Stimulated activated CD4-positive, alpha-beta T cell treated with anti-CD3 and anti-CD28 coated beads, Interleukin-15, amount 100 ng/mL, for 24 hours (primary cell): ENCODE data around the gene FUOM.
"Not testable (repeated sequence)": the region's sequence is repeated elsewhere in the genome, so short reads cannot be mapped to it uniquely, and the experiment has no call there.

Source experiments
- DNase-seq: peaks from one replicate; pipeline ENCODE4 v3.0.0-alpha.2; 2020

The FUOM gene

DNA sequence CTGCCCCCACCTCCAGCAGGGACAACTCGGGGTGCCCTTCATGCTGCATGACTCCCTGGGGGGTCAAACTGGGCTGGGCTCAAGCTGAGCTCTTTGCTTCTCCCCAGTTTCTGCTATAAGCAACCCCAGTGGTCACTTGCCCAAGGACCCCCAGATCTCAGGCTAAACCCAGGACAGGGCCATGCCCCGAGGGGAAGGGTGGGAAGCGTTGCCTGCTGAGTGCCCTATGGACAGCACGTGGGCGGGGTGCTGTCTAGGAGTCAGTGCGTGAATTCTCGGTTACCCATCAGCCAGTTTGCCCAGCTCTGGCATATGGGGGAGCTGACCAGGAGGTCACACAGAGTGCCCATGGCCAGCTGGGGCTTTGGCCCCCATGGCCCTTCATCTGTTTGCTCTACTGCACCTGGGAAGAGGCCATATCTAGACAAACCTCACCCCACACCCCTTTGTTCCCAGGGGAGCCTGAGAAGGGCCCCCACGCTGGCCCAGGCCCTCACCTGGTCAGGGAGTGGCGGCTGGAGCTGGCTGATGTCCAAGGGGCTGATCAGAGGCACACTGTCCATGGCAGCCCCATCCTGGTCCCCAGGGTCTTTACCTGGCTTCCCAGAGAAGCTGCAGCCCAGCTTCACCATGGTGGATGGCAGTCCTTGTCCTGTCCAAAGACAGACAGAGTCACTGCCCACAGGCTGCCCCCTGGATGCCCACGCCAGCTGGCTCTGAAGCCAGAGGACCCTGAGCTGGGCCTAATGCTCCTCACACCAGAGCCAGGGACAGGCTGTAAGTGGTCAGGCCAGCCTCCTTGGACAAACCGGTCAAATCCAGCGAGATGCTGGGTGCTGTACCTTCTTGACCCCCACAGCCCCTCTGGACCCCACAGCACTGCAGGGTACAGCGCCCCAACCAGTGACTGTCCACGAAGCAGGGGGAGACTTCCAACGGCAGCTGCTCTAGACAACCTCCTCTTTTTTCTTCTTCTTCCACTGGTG lies 29.2 kb downstream of the FUOM start:
- DNase-seq: no peak

DNA sequence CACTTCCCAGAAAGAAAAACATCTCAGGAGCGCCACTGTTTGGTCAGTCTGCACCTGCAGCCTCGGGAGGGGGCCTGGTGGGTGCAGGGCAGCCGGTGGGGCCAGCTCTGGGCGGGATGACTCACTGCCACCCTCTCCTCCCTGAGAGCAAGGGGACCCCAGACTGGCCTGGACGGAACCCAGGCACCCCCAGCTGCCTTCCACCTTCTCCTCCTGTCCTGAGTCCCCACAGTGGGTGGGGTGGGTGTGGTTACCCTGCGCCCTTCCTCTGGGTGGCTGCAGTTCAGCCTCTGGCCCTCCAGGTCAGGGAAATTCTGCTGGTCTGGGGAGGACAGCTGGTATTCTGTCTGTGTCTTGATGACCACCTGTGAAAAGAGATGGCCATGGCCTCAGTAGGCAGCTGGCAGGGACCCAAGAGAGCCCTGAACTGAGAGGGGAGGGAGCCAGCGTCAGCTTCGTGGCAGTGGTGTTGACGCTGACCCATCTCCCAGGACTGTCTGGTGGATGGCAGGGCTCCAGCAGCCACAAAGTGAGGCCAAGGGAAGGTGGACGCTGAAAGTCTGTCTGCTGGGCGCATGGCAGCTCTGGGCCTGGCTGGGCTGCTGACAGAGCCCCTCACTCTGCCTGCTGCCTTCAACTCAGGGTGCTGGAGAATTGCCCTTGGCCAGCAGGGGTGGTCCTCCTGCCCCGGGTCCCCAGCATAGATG lies 30.0 kb downstream of the FUOM start:
- DNase-seq: no peak

DNA sequence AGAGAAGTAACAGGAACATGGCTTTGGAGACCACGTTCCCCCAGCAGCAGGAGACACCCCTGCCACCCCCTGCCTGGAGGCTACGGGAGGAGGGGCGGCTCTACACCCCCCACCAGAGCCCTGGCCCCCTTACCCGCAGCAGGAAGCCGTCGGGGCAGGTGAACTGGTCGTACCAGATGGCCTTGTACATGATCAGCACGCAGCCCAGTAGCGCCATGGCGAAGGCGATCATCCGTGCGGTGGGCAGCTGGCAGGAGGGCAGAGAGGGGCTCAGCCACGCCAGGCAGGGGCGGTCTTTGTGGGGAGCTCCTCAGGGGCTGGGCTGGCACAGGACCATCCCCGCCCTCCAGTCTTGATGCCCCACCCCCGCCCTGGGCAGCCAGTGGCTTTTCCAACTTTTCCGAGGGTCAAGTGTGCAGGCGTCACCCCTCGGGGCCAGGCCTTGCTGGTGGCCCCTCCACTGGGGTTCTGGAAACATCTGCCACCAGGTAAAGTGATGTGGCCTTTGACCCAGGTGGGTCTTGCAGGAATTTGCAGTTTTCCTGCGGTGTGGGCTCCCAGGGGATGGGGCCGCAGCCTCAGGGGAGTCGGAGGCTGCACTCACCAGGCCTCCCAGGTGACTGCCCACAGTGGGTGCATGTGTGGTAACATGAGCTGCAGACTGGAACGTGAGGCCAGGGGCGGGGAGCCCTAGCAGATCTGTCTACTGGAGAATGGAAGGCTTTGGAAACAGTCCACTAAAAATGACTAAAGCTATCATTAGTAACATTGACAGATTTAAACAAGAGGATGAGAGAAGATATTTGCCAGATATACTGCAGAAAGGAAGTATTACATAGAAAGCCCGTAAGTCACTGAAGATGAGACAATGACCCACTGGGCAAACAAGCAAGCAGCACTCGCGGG lies 30.8 kb downstream of the FUOM start:
- DNase-seq: no peak

DNA sequence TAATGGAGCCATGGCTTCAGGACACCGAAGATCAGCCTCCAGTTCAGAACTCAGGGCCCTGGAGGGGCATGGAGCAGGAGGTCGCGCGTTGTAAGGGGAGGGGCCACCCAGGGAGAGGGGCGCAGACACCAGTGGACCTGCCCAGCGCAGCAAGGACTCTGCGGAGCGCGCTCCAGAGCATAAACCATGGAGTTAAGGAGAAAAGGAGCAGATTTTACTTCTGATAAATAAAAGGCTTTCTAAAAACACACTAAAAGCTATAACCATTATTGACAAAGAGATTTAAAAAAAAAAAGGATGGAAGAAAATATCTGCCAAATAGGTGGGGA lies 31.6 kb downstream of the FUOM start:
- DNase-seq: no peak

DNA sequence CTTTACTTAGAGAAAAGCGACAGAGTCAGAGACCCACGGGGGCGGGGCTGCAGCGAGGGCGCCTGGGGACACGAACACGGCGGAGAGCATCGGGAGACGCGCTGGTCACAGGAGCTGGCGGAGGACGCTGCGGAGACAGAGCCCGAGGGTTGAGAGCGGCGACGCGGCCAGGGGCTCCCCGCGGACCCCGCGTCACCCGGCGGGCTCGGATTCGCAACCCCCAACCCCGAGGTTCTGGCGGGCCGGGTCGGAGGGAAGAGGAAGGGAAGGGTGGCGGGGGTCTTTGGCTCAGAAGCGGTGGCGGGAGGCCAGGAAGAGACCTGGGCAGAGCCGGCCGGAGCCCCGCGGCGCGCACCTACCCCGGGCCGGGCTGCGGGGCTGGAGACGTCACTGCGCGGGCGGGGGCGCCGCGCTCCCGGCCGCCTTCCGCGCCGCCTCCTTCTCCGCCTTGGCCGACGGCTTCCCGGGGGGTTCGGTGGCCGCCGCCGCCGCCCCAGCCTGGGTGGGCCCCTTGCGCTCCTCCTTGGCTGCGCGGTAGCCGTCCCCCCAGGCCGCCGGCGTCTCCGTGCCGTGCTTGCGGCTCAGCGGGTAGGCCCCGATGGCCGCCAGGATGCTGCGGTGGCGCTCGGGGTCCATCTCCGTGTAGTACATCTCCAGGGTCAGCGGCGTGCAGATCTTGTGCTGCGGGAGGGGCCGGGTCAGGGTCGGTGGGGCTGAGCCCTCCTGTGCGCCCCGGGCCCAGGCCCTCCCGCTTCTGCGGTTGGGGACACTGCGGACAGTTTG lies 32.2 kb downstream of the FUOM start:
- DNase-seq: no peak

DNA sequence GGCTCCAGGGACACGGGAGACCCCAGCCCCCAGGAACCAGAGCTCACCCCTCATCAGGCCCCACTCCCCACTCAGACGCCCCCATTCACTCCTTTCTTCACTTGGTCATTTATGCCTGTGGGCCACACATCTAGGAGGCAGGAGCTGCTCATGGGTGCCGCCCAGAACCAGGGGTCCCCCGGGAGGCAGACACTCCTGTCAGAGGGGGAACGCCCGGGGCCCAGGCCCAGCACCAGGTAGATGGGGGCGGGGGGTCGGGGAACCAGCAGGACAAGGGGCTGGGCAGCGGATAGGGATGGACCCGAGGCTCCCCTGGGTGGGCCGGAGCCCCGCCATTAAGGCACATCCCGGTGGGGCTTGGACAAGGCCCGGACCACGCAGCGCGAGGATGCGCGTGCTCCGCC lies 33.0 kb downstream of the FUOM start:
- no peak for DNase-seq

DNA sequence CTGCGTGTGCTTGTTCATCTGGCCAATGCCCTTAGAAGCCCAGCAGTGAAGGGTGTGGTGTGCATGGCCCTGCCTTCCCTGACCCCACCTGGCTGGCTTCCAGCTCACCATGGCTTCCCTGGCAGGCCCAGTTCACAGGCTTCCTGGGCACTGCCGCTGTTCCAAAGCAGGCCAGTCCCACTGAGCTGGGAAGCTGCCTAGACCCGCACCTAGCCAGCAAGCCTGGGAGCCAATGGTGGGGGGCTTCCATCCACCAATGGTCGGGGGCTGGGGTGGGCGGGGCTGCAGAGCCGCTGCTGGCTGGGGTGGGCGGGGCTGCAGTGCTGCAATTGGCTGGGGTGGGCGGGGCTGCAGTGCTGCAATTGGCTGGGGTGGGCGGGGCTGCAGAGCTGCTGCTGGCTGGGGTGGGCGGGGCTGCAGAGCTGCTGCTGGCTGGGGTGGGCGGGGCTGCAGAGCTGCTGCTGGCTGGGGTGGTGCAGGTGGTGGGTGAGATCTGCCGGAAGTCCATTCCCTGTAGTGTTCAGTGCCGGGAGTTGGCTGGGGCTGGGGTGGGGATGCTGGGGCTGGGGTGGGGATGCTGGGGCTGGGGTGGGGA lies 33.5 kb downstream of the FUOM start:
- DNase-seq: peak; percentile 78

DNA sequence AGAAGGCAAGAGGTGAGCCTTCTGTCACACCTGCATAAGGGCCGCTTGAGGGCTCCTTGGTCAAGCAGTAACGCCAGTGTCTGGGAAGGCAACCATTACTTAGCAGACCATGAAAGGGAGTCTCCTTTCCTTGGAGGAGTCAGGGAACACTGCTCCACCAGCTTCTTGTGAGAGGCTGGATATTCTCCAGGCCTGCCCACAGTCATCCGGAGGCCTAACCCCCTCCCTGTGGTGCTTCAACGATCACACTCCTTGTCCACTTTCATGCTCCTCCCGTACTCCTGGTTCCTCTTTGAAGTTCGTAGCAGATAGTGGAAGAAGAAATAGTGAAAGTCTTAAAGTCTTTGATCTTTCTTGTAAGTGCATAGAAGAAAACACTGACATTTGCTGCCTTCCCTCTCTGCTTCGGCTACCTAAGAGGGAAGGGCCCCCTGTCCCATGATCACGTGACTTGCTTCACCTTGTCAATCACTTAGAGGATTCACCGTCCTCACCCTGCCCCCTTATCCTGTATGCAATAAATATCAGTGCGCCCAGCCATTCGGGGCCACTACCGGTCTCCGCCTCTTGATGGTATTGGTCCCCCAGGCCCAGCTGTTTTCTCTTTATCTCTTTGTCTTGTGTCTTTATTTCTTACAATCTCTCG lies 35.6 kb downstream of the FUOM start:
- DNase-seq: not testable (repeated sequence)

DNA sequence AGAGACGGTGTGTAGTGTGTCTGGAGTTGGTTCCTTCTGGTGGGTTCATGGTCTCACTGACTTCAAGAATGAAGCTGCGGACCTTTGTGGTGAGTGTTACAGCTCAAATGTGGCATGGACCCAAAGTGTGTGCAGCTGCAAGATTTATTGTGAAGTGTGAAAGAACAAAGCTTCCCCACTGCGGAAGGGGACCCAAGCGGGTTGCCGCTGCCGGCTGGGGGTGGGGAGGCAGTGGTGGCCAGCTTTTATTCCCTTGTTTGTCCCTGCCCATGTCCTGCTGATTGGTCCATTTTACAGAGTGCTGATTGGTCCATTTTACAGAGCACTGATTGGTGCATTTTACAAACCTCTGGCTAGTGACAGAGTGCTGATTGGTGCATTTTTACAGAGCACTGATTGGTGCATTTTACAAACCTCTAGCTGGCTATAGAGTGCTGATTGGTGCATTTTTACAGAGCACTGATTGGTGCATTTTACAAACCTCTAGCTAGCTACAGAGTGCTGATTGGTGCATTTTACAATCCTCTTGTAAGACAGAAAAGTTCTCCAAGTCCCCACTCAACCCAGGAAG lies 36.9 kb downstream of the FUOM start:
- DNase-seq: not testable (repeated sequence)

DNA sequence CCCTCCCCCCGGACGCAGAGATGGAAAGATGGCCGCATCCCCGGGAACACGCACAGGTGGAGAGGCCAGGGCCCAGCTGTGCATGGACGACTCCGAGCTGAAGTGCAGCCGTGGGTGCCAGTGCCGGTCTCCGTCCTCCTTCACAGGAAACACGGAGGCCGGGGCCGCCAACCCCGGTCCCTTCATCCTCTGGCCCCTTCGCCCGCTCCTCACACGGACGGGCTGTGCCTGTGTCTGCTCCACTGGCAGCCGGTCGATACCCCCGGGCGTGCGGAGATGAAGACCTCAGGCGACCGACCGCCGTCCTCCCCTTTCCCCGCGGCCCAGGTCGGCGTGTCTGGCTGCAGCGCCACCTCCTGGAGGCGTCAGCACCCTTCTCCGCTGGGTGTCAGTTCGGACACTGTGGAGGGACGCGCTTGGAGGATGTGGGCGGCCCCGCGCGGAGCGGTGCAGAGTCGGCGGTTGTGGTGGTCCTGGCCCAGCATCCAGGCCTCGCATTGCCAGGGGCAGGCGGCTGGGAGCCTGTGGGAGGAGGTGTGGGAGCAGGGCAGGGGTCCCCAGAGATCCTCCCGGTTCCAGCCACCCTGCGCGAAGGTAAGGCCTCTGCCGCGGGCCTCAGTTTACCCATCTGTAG lies 39.2 kb downstream of the FUOM start:
- DNase-seq: peak; percentile 80

DNA sequence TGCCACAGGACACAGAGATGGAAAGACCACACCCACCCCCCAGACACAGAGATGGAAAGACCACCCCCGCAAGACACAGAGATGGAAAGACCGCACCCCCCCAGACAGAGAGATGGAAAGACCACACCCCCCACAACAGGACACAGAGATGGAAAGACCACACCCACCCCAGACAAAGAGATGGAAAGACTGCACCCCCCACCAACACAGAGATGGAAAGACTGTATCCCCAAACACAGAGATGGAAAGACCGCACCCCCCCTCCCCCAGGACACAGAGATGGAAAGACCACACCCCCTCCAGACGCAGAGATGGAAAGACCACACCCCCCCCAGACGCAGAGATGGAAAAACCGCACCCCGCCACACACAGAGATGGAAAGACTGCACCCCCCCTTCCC lies 41.1 kb downstream of the FUOM start:
- no peak for DNase-seq

DNA sequence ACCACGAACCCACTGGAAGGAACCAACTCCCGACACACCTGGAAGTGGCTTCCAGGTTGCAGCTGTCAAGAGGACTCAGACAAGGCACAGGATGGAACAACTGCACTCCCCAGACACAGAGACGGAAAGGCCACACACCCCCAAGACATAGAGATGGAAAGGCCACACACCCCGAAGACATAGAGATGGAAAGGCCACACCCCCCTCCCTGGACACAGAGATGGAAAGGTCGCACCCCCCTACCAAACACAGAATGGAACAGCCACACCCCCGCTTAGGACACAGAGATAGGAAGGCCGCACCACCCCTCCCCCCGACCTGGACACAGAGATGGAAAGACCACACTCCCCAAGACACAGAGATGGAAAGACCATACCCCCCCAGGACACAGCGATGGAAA lies 41.6 kb downstream of the FUOM start:
- DNase-seq: no peak

DNA sequence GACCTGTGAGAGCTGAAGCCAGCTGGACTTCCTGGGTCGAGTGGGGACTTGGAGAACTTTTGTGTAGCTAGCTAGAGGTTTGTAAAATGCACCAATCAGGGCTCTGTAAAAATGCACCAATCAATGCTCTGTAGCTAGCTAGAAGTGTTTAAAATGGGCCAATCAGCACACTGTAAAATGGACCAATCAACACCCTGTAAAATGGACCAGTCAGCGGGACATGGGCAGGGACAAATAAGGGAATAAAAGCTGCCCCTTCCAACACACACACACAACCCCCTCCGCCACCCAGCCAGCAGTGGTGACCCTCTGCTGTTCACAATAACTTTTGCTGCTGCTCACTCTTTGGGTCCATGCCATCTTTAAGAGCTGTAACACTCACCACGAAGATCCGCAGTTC lies 42.0 kb downstream of the FUOM start:
- no peak for DNase-seq

DNA sequence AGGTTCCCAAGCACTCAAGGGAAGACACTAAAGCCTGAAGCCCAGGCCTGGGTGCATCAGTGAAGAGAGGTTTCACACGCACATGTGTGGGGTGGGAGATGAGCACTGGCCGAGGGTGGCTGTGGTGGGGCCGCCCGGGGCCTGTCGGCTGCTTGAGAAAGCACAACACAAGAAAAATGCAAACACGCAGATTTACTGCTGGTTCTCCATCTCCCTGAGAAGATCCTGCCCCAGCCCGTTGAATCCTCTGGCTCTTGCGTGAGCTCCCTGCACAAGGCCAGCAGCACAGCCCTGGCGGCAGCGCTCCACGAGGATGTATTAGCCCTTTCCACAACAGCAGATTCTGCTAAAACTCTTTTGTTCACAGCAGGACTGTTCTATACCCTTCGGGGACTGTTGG lies 42.9 kb downstream of the FUOM start:
- DNase-seq: no peak

DNA sequence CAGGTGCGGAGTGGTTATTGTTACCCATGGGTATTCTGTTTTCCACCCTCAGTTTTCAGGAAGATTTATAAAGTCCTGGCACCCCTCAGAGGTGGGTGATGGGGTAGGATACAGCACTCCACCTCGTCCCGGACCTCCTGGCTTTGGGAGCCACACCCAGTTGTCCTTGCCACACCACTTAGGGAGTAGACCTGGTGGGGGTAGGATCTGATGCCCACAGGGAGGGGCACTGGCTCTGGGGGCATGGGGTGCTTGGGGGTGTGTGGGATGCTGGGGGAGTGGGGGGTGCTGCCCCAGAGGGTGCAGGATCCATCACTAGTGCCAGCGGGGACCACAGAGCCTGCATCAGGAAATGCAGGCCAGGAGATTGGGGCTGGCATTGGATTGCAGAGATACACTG lies 44.6 kb downstream of the FUOM start:
- no peak for DNase-seq

DNA sequence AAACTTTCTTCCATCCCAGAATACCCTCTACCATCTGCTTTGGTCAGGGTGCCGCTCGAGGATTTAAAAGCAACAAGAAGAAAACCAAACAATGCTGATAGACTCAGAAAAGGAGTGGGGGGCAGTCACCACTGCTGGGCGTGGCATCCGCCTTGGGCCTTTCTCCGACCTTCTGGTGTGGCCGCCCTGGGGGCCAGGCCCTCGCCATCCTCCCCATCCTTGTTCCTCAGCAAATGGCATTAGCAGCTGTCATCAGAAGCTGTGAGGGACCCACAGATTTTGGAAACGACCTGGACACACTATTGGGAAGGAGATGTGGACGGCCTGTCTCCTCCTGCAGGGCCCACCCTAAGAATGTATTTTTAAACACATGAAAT lies 45.1 kb downstream of the FUOM start:
- DNase-seq: no peak

DNA sequence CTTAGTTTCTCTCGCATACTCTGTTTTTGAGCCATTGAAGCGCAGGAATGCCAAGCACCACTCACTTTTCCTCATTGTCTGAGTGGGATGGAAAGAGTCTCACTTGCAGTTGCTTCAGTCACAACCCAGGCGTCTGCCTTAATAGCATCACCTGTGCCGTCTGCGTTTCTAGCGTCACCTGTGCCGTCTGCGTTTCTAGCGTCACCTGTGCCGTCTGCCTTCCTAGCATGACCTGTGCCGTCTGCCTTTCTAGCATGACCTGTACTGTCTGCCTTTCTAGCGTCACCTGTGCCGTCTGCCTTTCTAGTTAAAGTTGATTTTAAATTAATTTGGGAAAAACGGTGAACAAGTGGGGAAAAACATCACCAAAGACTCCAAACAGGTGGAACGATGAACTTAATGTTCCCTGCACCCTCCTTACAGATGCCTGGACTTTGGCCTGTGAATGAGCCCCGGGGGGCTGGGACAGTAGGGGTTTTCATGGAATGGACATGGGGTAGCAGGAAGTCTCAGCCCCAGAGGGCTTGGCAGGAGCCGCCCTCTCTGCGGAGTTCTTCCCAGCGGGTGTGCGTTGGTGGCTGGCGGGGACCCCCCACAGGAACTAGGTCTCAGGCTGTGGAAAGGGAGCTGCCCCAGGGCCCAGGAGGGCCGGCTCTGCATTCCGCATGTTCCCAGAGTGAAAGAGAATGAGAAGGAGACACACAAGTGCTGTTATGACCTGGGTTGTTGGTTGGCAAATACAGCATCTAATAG lies 45.6 kb downstream of the FUOM start:
- no peak for DNase-seq

DNA sequence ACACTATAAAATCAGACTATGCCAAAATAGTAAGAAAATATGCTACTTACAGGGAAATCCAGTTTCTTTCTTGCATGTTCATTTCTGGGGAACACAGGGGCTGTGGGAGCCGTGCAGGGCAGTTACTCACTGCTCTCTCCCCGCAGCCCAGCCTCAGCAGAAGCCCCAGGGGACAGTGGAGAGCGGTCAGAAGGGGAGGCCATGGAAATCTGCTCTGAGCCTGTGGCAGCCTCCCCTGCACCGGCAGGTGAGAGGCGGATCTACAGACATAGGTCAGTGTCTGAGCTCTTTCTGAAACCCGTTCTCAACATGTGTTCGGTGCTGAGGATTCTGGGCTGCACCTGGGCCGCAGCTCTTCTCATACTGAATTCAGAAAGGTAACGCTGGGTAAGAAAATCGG lies 46.2 kb downstream of the FUOM start:
- no peak for DNase-seq

DNA sequence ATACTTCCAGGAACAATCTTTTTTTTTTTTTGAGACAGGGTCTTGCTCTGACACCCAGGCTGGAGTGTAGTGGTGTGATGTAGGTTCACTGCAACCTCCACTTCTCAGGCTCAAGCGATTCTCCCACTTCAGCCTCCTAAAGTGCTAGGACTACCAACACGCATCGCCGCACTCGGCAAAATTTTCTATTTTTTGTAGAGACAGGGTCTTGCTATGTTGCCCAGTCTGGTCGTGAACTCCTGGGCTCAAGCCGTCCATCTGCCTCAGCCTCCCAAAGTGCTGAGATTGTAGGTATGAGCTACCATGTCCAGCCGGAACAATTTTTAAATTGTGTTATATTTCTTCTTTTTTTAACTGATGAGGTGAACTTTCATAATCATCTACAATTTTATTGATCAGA lies 47.0 kb downstream of the FUOM start:
- no peak for DNase-seq

DNA sequence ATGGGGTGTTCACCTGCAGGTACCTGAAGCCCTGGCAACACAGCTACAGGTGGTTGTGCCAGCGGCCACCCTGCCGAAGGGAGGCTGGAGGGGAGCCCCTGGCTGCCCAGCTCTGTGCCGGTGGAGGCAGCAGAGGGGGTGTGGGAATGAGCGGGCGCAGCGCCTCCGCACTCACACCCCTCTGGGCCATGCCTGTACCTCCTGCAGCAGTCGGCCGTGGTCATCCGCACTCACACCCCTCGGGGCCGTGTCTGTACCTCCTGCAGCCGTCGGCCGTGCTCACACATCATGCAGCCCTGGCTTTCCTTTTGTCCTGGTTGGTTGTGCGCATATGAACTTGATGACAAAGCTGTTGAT lies 47.4 kb downstream of the FUOM start:
- no peak for DNase-seq
